HCT116 (cell line): Measurements from ENCODE around the gene P2RX3. TPM values are rescaled to one million over a fixed set of nuclear protein-coding genes. Genes with fewer than 3 reads are reported as not detected.

Experiments
- ATAC-seq: fragments of 200-7000 bp; cut with Tn5 transposase; 2 replicates; pipeline ENCODE4 v1.9.1; 2020; ENCODE audit warnings: mild to moderate bottlenecking, moderate library complexity
- BruUV-seq: library from RNA; stranded (reverse); fragments of 400-500 nt; replicated peaks from 2 replicates; lab custom pipeline; 2021; lab: Mats Ljungman, UMichigan
- CTCF ChIA-PET: fragments of 300-600 bp; sonication (Branson Sonifier 250); formaldehyde crosslinking; loops from one replicate; lab custom pipeline; 2021; ENCODE audit warnings: antibody characterized with exemption; lab: Charles Lee
- POLR2A ChIA-PET: fragments of 300-600, 350-600 bp; sonication (Branson Sonifier 250); formaldehyde crosslinking; loops from one replicate; lab custom pipeline; 2021; ENCODE audit warnings: antibody characterized with exemption; lab: Charles Lee
- RAD21 ChIA-PET, 2 experiments: fragments of 300-600 bp; sonication (Branson Sonifier 250); formaldehyde crosslinking; loops; one replicate each; lab custom pipeline; 2023; ENCODE audit warnings: low total read pairs in 2 of 2; ENCODE audit not compliant: uncharacterized antibody in 2 of 2, unreplicated experiment in 2 of 2, low non-redundant PET in 1 of 2; lab: Charles Lee
- DNase-seq: peaks from one replicate; pipeline ENCODE4 v3.0.0-alpha.2; 2010; ENCODE audit warnings: low read depth, low spot score
- H2AFZ ChIP-seq: fragments of 200-600 bp; shearing (Covaris generic), sonication (generic); 2 replicates; pipeline ENCODE4 v1.6.1; 2017; ENCODE audit warnings: low read depth, mixed run types, mixed read lengths, antibody characterized with exemption, low read length; ENCODE audit not compliant: poor library complexity, severe bottlenecking
- H3K27ac ChIP-seq: 2 replicates; pipeline ENCODE4 v1.5.1; 2012; ENCODE audit warnings: low read depth, low read length
- H3K27me3 ChIP-seq: fragments of 200-600 bp; sonication (generic); 2 replicates; pipeline ENCODE4 v1.6.1; 2016; ENCODE audit warnings: mixed run types, low read length, mixed read lengths; ENCODE audit not compliant: insufficient read depth
- H3K36me3 ChIP-seq, 2 experiments: fragments of 200-500 bp in 1 of 2; fragments of 200-600 bp in 1 of 2; sonication (Bioruptor generic) in 1 of 2; sonication (generic) in 1 of 2; 2 replicates each; pipeline versions ENCODE4 v1.5.1 to v1.6.1; 2014 to 2016; ENCODE audit warnings: low read length in 2 of 2, inconsistent platforms in 1 of 2, mixed read lengths in 1 of 2, mixed run types in 1 of 2; ENCODE audit not compliant: insufficient read depth in 2 of 2, control insufficient read depth in 1 of 2
- H3K4me1 ChIP-seq, 2 experiments: fragments of 200-600 bp in 1 of 2; sonication (generic) in 1 of 2; 2 replicates each; pipeline versions ENCODE4 v1.5.1 to v1.6.1; 2012 to 2017; ENCODE audit warnings: low read length in 2 of 2, inconsistent platforms in 1 of 2, mild to moderate bottlenecking in 1 of 2, mixed read lengths in 1 of 2, mixed run types in 1 of 2, moderate library complexity in 1 of 2; ENCODE audit not compliant: insufficient read depth in 2 of 2, control insufficient read depth in 1 of 2
- H3K4me2 ChIP-seq: fragments of 200-600 bp; sonication (generic); 2 replicates; pipeline ENCODE4 v1.6.1; 2017; ENCODE audit warnings: mixed run types, low read length, mixed read lengths
- H3K4me3 ChIP-seq, 2 experiments: fragments of 200-600 bp in 1 of 2; sonication (generic) in 1 of 2; replicated peaks in 1 of 2; 2 replicates each; pipeline ENCODE4 v1.5.1; 2011 to 2016; ENCODE audit warnings: low read length in 2 of 2, control low read depth in 1 of 2, low read depth in 1 of 2, mild to moderate bottlenecking in 1 of 2, mixed read lengths in 1 of 2, mixed run types in 1 of 2
- H3K79me2 ChIP-seq: fragments of 200-600 bp; sonication (generic); 2 replicates; pipeline ENCODE4 v1.6.1; 2017; ENCODE audit warnings: mild to moderate bottlenecking, mixed run types, low read length, moderate library complexity, mixed read lengths; ENCODE audit not compliant: insufficient read depth
- H3K9ac ChIP-seq: fragments of 200-600 bp; sonication (generic); 2 replicates; pipeline ENCODE4 v1.6.1; 2016; ENCODE audit warnings: low read length, mixed read lengths
- H3K9me2 ChIP-seq: fragments of 200-600 bp; sonication (generic), shearing (Covaris generic); 2 replicates; pipeline ENCODE4 v1.6.1; 2017; ENCODE audit warnings: mixed run types, mild to moderate bottlenecking, moderate library complexity; ENCODE audit not compliant: insufficient read depth
- H3K9me3 ChIP-seq, 2 experiments: fragments of 200-500 bp in 1 of 2; fragments of 200-600 bp in 1 of 2; sonication (Bioruptor generic) in 1 of 2; sonication (generic) in 1 of 2; 2 replicates each; pipeline ENCODE4 v1.6.1; 2014 to 2017; ENCODE audit warnings: low read length in 2 of 2, mixed read lengths in 2 of 2, inconsistent platforms in 1 of 2, low read depth in 1 of 2, mild to moderate bottlenecking in 1 of 2, mixed run types in 1 of 2, moderate library complexity in 1 of 2; ENCODE audit not compliant: control insufficient read depth in 1 of 2, insufficient read depth in 1 of 2
- H4K20me1 ChIP-seq: fragments of 200-600 bp; sonication (generic), shearing (Covaris generic); 2 replicates; pipeline ENCODE4 v1.6.1; 2017; ENCODE audit warnings: mixed run types, mild to moderate bottlenecking, moderate library complexity; ENCODE audit not compliant: insufficient read depth
- ATF3 ChIP-seq: IDR thresholded peaks from 2 replicates; pipeline ENCODE4 v1.6.1; 2012
- CBX3 ChIP-seq: IDR thresholded peaks from 2 replicates; pipeline ENCODE4 v1.6.1; 2012; ENCODE audit warnings: low read depth
- CEBPB ChIP-seq: IDR thresholded peaks from 2 replicates; pipeline ENCODE4 v1.6.1; 2012; ENCODE audit warnings: low read depth
- CTCF ChIP-seq, 3 experiments: fragments of 200-600 bp in 1 of 3; sonication (generic) in 1 of 3; IDR thresholded peaks in 2 of 3; conservative IDR thresholded peaks in 1 of 3; 2 replicates each; pipeline ENCODE4 v1.5.1; 2012 to 2017; ENCODE audit warnings: low read depth in 2 of 3, low read length in 2 of 3, antibody characterized with exemption in 1 of 3, borderline replicate concordance in 1 of 3, control low read depth in 1 of 3, mild to moderate bottlenecking in 1 of 3, mixed read lengths in 1 of 3, mixed run types in 1 of 3, moderate library complexity in 1 of 3; ENCODE audit not compliant: insufficient read depth in 1 of 3
- ELF1 ChIP-seq: IDR thresholded peaks from 2 replicates; pipeline ENCODE4 v1.6.1; 2012; ENCODE audit warnings: low read depth, borderline replicate concordance
- EZH2 ChIP-seq: fragments of 200-600 bp; sonication (generic); IDR thresholded peaks from 2 replicates; pipeline ENCODE4 v1.6.1; 2017; ENCODE audit warnings: antibody characterized with exemption, mixed run types
- EZH2phosphoT487 ChIP-seq: fragments of 200-600 bp; IDR thresholded peaks from 2 replicates; pipeline ENCODE4 v1.6.1; 2018; ENCODE audit warnings: antibody characterized with exemption, borderline replicate concordance
- FOSL1 ChIP-seq: IDR thresholded peaks from 2 replicates; pipeline ENCODE4 v1.6.1; 2012; ENCODE audit warnings: low read depth
- JUND ChIP-seq: IDR thresholded peaks from 2 replicates; pipeline ENCODE4 v1.6.1; 2012
- POLR2A ChIP-seq: IDR thresholded peaks from 2 replicates; pipeline ENCODE4 v1.7.0; 2011; ENCODE audit warnings: borderline replicate concordance; ENCODE audit not compliant: insufficient read depth, insufficient read length; ENCODE audit errors: extremely low read depth
- POLR2AphosphoS5 ChIP-seq: IDR thresholded peaks from 2 replicates; pipeline ENCODE4 v1.6.1; 2011; ENCODE audit warnings: mild to moderate bottlenecking, low read depth, low read length, moderate library complexity
- RAD21 ChIP-seq: IDR thresholded peaks from 2 replicates; pipeline ENCODE4 v1.6.1; 2012; ENCODE audit warnings: low read depth, mild to moderate bottlenecking
- SP1 ChIP-seq: IDR thresholded peaks from 2 replicates; pipeline ENCODE4 v1.6.1; 2012; ENCODE audit warnings: low read depth
- YY1 ChIP-seq: IDR thresholded peaks from 2 replicates; pipeline ENCODE4 v1.6.1; 2011; ENCODE audit warnings: low read length, low read depth, moderate library complexity, mild to moderate bottlenecking; ENCODE audit not compliant: insufficient replicate concordance; ENCODE audit errors: extremely low read depth
- ZBTB33 ChIP-seq: IDR thresholded peaks from 2 replicates; pipeline ENCODE4 v1.6.1; 2011; ENCODE audit warnings: mild to moderate bottlenecking, low read length, moderate library complexity; ENCODE audit not compliant: insufficient replicate concordance; ENCODE audit errors: extremely low read depth
- ZFX ChIP-seq: fragments of 450-650 bp; IDR thresholded peaks from 2 replicates; pipeline ENCODE4 v1.6.1; 2017
- intact Hi-C: fragments of 100-400 bp; cut with micrococcal nuclease; formaldehyde crosslinking; loops from 2 replicates; pipeline ENCODE4 v1.10.0; 2022
- total RNA-seq: library from RNA; stranded (reverse); gene quantifications from one replicate; pipeline ENCODE4 v1.2.1, GENCODE V29; 2021; ENCODE audit not compliant: unreplicated experiment
- TF ChIP-seq, protein P1 (sequence below): IDR thresholded peaks from 2 replicates; pipeline ENCODE4 v1.6.1; 2012; ENCODE audit warnings: low read depth

Gene P2RX3
- total RNA-seq, 1 experiment from 2014 or later = not detected

DNA sequence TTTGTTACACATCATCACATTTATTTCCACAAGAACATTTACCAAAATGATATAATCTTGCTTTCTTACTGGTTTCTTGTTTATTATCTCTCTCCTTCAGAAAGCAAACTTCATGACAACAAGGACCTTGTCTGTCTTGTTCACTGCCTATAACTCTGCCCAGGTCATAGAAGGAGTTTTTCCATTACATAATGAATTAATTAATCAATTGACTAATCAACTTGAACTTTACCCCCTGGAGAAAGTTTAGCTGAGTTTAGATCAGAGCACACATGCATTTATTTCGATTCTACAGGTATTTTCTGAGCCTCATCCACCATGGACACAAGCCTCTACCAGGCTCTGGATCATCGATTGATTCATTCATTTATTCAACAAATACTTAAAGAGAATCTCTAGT, 58.6 kb downstream of the P2RX3 start:
- ChIA-PET CTCF (no interaction called here), POLR2A (no interaction called here)
- H3K4me2 ChIP-seq = no peak overlapping the region
- H3K4me1 ChIP-seq = peaks cover 0 to 4% of the 10 kb centered on the region in 2 experiments; a peak in 1 of 4 replicates
- H2AFZ ChIP-seq = no peak overlapping the region
- peaks cover 9% of the 10 kb centered on the region; the same call in 1 of the 2 replicates for H3K27me3 ChIP-seq
- no peaks in the 10 kb centered on the region for H3K79me2 ChIP-seq
- H3K9me2 ChIP-seq = no peaks in the 10 kb centered on the region
- no peaks in the 10 kb centered on the region for H4K20me1 ChIP-seq
- no peak for DNase-seq
- intact Hi-C loops = no loop called here
- H3K36me3 ChIP-seq = no peaks in the 10 kb centered on the region
- no TSS peak for BruUV-seq
- TF ChIP-seq CBX3 (no peak), JUND (no peak), ATF3 (no peak), EZH2 (no peak), CTCF (IDR thresholded peaks at IDR 0.05 in 2 of 3, conservative IDR thresholded peaks at IDR 0.05 in 1 of 3; ENCODE audit: borderline replicate concordance in 1 of 3, insufficient read depth in 1 of 3, low read depth in 2 of 3, low read length in 2 of 3) (no peak), ELF1 (no peak), ZBTB33 (no peak), CEBPB (no peak), FOSL1 (no peak), POLR2A (no peak), EZH2phosphoT487 (no peak), RAD21 (no peak), ZFX (no peak), POLR2AphosphoS5 (no peak), SP1 (no peak), YY1 (no peak)
- TF ChIP-seq, protein P1, sequence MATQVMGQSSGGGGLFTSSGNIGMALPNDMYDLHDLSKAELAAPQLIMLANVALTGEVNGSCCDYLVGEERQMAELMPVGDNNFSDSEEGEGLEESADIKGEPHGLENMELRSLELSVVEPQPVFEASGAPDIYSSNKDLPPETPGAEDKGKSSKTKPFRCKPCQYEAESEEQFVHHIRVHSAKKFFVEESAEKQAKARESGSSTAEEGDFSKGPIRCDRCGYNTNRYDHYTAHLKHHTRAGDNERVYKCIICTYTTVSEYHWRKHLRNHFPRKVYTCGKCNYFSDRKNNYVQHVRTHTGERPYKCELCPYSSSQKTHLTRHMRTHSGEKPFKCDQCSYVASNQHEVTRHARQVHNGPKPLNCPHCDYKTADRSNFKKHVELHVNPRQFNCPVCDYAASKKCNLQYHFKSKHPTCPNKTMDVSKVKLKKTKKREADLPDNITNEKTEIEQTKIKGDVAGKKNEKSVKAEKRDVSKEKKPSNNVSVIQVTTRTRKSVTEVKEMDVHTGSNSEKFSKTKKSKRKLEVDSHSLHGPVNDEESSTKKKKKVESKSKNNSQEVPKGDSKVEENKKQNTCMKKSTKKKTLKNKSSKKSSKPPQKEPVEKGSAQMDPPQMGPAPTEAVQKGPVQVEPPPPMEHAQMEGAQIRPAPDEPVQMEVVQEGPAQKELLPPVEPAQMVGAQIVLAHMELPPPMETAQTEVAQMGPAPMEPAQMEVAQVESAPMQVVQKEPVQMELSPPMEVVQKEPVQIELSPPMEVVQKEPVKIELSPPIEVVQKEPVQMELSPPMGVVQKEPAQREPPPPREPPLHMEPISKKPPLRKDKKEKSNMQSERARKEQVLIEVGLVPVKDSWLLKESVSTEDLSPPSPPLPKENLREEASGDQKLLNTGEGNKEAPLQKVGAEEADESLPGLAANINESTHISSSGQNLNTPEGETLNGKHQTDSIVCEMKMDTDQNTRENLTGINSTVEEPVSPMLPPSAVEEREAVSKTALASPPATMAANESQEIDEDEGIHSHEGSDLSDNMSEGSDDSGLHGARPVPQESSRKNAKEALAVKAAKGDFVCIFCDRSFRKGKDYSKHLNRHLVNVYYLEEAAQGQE = no peak
- TF ChIP-seq, all 23 proteins: peak for 0
- RAD21 ChIA-PET = no interaction called here
- no peak for ATAC-seq
- Histone ChIP-seq H3K4me3 (no peak overlapping the region), H3K27ac (no peak overlapping the region), H3K9me3 (no peaks in the 10 kb centered on the region), H3K9ac (no peak overlapping the region)
